Activated T-helper 17 cell treated with anti-CD3 and anti-CD28 coated beads, Interleukin-2, amount 50 U/mL, for 72 hours (primary cell): Measurements from ENCODE around the gene HP. TPM values are rescaled to one million over a fixed set of nuclear protein-coding genes. Genes with fewer than 3 reads are reported as not detected.
"Not testable (repeated sequence)": the region's sequence is repeated elsewhere in the genome, so short reads cannot be mapped to it uniquely, and the experiment has no call there.

Source experiments
- ATAC-seq: fragments of 150-1000 bp; cut with Tn5 transposase; replicated peaks from 2 replicates; pipeline ENCODE4 v1.10.0; 2021; ENCODE audit warnings: mild to moderate bottlenecking, moderate library complexity
- H3K27ac Mint-ChIP-seq: one replicate; pipeline ENCODE4 v1.8.0; 2022; ENCODE audit warnings: mixed read lengths
- H3K27me3 Mint-ChIP-seq: one replicate; pipeline ENCODE4 v1.8.0; 2022; ENCODE audit warnings: mixed read lengths
- H3K36me3 Mint-ChIP-seq: one replicate; pipeline ENCODE4 v1.8.0; 2022; ENCODE audit warnings: low read depth, mild to moderate bottlenecking, mixed read lengths
- H3K4me1 Mint-ChIP-seq: one replicate; pipeline ENCODE4 v1.8.0; 2022; ENCODE audit warnings: mixed read lengths
- H3K4me3 Mint-ChIP-seq: one replicate; pipeline ENCODE4 v1.8.0; 2022; ENCODE audit warnings: mild to moderate bottlenecking, mixed read lengths
- H3K9me3 Mint-ChIP-seq: one replicate; pipeline ENCODE4 v1.8.0; 2022; ENCODE audit warnings: mixed read lengths
- total RNA-seq, 2 donors: library from RNA; stranded (reverse); gene quantifications; one replicate each; pipeline ENCODE4 v1.2.3, GENCODE V29; 2022

The HP gene
- total RNA-seq, 2 donors from 2014 or later: not detected

- H3K4me3 Mint-ChIP-seq, H3K27me3 Mint-ChIP-seq, ATAC-seq, H3K27ac Mint-ChIP-seq, H3K36me3 Mint-ChIP-seq, H3K4me1 Mint-ChIP-seq, H3K9me3 Mint-ChIP-seq: not testable (repeated sequence)
These were observed 3.0 kb downstream of the HP start for GRCh38 chr16:72057313-72057712.

- peak overlapping the region; percentile 43 for H3K27ac Mint-ChIP-seq
- H3K9me3 Mint-ChIP-seq, H3K4me3 Mint-ChIP-seq, H3K36me3 Mint-ChIP-seq, H3K27me3 Mint-ChIP-seq, ATAC-seq, H3K4me1 Mint-ChIP-seq: not testable (repeated sequence)
These were observed 4.8 kb downstream of the HP start for GRCh38 chr16:72059060-72059459.

- Mint-ChIP-seq H3K9me3 (no peaks in the 10 kb centered on the region), H3K27ac (no peak overlapping the region), H3K36me3 (no peaks in the 10 kb centered on the region), H3K4me1 (no peaks in the 10 kb centered on the region), H3K4me3 (no peak overlapping the region), H3K27me3 (no peaks in the 10 kb centered on the region)
- no peak for ATAC-seq
These were observed 6.1 kb downstream of the HP start for GRCh38 chr16:72060405-72060804.

GRCh38 chr16:72061564-72061963, 7.3 kb downstream of the HP start:
- H3K4me3 Mint-ChIP-seq: no peak overlapping the region

GRCh38 chr16:72064361-72064894, 10.1 kb downstream of the HP start:
- no peaks in the 10 kb centered on the region for H3K27me3 Mint-ChIP-seq
- H3K27ac Mint-ChIP-seq: no peak overlapping the region
- ATAC-seq: no peak
- no peaks in the 10 kb centered on the region for H3K4me1 Mint-ChIP-seq
- no peaks in the 10 kb centered on the region for H3K9me3 Mint-ChIP-seq
- H3K36me3 Mint-ChIP-seq: no peaks in the 10 kb centered on the region
- no peak overlapping the region for H3K4me3 Mint-ChIP-seq

More at GRCh38 chr16:72061564-72061963, 7.3 kb downstream of the HP start:
- Mint-ChIP-seq H3K27me3 (no peaks in the 10 kb centered on the region), H3K36me3 (no peaks in the 10 kb centered on the region), H3K4me1 (no peaks in the 10 kb centered on the region), H3K9me3 (no peaks in the 10 kb centered on the region), H3K27ac (no peak overlapping the region)
- ATAC-seq: no peak

- Mint-ChIP-seq H3K27me3 (no peaks in the 10 kb centered on the region), H3K9me3 (no peaks in the 10 kb centered on the region), H3K27ac (peak overlapping the region; percentile 18), H3K4me3 (no peak overlapping the region), H3K36me3 (no peaks in the 10 kb centered on the region), H3K4me1 (no peaks in the 10 kb centered on the region)
- no peak for ATAC-seq
These were observed 12.4 kb downstream of the HP start for GRCh38 chr16:72066747-72067146.

GRCh38 chr16:72068930-72069329, 14.6 kb downstream of the HP start:
- Mint-ChIP-seq H3K9me3 (no peaks in the 10 kb centered on the region), H3K27ac (no peak overlapping the region), H3K36me3 (no peaks in the 10 kb centered on the region), H3K4me1 (no peaks in the 10 kb centered on the region), H3K4me3 (no peak overlapping the region), H3K27me3 (no peaks in the 10 kb centered on the region)
- ATAC-seq: no peak

- Mint-ChIP-seq H3K4me3 (no peak overlapping the region), H3K4me1 (no peaks in the 10 kb centered on the region), H3K9me3 (no peaks in the 10 kb centered on the region), H3K27ac (no peak overlapping the region), H3K27me3 (no peaks in the 10 kb centered on the region), H3K36me3 (no peaks in the 10 kb centered on the region)
- ATAC-seq: no peak
These were observed 18.4 kb downstream of the HP start for GRCh38 chr16:72072514-72073342.

- Mint-ChIP-seq H3K4me3 (no peak overlapping the region), H3K27ac (no peak overlapping the region), H3K36me3 (peaks cover 6% of the 10 kb centered on the region), H3K27me3 (no peaks in the 10 kb centered on the region), H3K4me1 (no peaks in the 10 kb centered on the region), H3K9me3 (no peaks in the 10 kb centered on the region)
- ATAC-seq: no peak
These were observed 19.4 kb downstream of the HP start for GRCh38 chr16:72073560-72074230.

- H3K36me3 Mint-ChIP-seq: not testable (repeated sequence)
These were observed 20.8 kb downstream of the HP start for GRCh38 chr16:72075067-72075466.

GRCh38 chr16:72076991-72077706, 22.8 kb downstream of the HP start:
- H3K4me3 Mint-ChIP-seq, H3K27me3 Mint-ChIP-seq, ATAC-seq, H3K9me3 Mint-ChIP-seq, H3K36me3 Mint-ChIP-seq, H3K27ac Mint-ChIP-seq, H3K4me1 Mint-ChIP-seq: not testable (repeated sequence)

More at GRCh38 chr16:72075067-72075466, 20.8 kb downstream of the HP start:
- H3K4me3 Mint-ChIP-seq, H3K4me1 Mint-ChIP-seq, H3K27ac Mint-ChIP-seq, ATAC-seq, H3K9me3 Mint-ChIP-seq, H3K27me3 Mint-ChIP-seq: not testable (repeated sequence)

- no peaks in the 10 kb centered on the region for H3K27me3 Mint-ChIP-seq
These were observed 29.6 kb downstream of the HP start for GRCh38 chr16:72083778-72084404.

GRCh38 chr16:72084445-72084844, 30.1 kb downstream of the HP start:
- no peaks in the 10 kb centered on the region for H3K9me3 Mint-ChIP-seq
- H3K4me1 Mint-ChIP-seq: no peaks in the 10 kb centered on the region
- no peak for ATAC-seq
- no peaks in the 10 kb centered on the region for H3K27me3 Mint-ChIP-seq
- no peak overlapping the region for H3K4me3 Mint-ChIP-seq
- peaks cover 56% of the 10 kb centered on the region for H3K36me3 Mint-ChIP-seq
- no peak overlapping the region for H3K27ac Mint-ChIP-seq

More at GRCh38 chr16:72083778-72084404, 29.6 kb downstream of the HP start:
- H3K36me3 Mint-ChIP-seq: peaks cover 51% of the 10 kb centered on the region
- no peak overlapping the region for H3K4me3 Mint-ChIP-seq
- no peak overlapping the region for H3K27ac Mint-ChIP-seq
- H3K9me3 Mint-ChIP-seq: no peaks in the 10 kb centered on the region
- ATAC-seq: no peak
- H3K4me1 Mint-ChIP-seq: no peaks in the 10 kb centered on the region

- no peaks in the 10 kb centered on the region for H3K27me3 Mint-ChIP-seq
- H3K36me3 Mint-ChIP-seq: peaks cover 62% of the 10 kb centered on the region
- H3K4me1 Mint-ChIP-seq: no peaks in the 10 kb centered on the region
- ATAC-seq: no peak
- no peak overlapping the region for H3K27ac Mint-ChIP-seq
- no peaks in the 10 kb centered on the region for H3K9me3 Mint-ChIP-seq
- H3K4me3 Mint-ChIP-seq: no peak overlapping the region
These were observed 30.7 kb downstream of the HP start for GRCh38 chr16:72085002-72085401.
